Suprapubic skin (tissue), 3 donors: ENCODE results near the gene SSTR3.

Source experiments
- POLR2AphosphoS5 ChIP-seq, 3 donors: sonication (generic); formaldehyde crosslinking; IDR thresholded peaks; one replicate each; pipeline ENCODE4 v1.6.1; 2017; ENCODE audit warnings: antibody characterized with exemption in 3 of 3
- TF ChIP-seq, protein P1 (sequence below), 2 donors: fragments of 200-600 bp in 1 of 2; fragments of 450-650 bp in 1 of 2; sonication (generic) in 1 of 2; IDR thresholded peaks; one replicate each; pipeline ENCODE4 v1.5.1; 2016 to 2019; ENCODE audit warnings: antibody characterized with exemption in 2 of 2, mild to moderate bottlenecking in 1 of 2, moderate library complexity in 1 of 2

DNA sequence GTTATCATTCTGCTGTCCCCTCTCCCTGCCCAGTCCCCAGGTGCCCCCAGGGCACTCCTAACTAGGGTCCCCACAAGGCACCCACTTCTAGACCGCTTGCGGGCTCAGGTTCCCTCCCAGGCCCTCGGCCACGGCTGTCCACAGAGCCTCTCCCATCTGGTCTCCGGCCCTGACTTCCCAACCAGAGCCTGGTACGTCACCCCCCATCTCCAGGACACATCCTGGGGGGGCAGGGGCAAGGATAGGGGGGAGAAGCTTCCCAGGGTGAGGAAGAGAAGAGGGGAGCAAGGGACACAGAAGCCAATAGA, 457 bp downstream of the SSTR3 start:
- no peak for TF ChIP-seq POLR2AphosphoS5 (IDR thresholded peaks at IDR 0.05)
- TF ChIP-seq, protein P1, sequence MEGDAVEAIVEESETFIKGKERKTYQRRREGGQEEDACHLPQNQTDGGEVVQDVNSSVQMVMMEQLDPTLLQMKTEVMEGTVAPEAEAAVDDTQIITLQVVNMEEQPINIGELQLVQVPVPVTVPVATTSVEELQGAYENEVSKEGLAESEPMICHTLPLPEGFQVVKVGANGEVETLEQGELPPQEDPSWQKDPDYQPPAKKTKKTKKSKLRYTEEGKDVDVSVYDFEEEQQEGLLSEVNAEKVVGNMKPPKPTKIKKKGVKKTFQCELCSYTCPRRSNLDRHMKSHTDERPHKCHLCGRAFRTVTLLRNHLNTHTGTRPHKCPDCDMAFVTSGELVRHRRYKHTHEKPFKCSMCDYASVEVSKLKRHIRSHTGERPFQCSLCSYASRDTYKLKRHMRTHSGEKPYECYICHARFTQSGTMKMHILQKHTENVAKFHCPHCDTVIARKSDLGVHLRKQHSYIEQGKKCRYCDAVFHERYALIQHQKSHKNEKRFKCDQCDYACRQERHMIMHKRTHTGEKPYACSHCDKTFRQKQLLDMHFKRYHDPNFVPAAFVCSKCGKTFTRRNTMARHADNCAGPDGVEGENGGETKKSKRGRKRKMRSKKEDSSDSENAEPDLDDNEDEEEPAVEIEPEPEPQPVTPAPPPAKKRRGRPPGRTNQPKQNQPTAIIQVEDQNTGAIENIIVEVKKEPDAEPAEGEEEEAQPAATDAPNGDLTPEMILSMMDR (IDR thresholded peaks at IDR 0.05): no peak
